IPS-NIHi7 (cell line): ENCODE data around the gene PATL2.
A peak's percentile ranks its signal among the peaks of the same experiment; 100 is the strongest.
"Not testable (repeated sequence)": the region's sequence is repeated elsewhere in the genome, so short reads cannot be mapped to it uniquely, and the experiment has no call there.

ENCODE experiments used
- DNase-seq: peaks from one replicate; pipeline ENCODE4 v3.0.0; 2012; ENCODE audit warnings: mixed read lengths; ENCODE audit errors: extremely low spot score

Gene PATL2

DNA sequence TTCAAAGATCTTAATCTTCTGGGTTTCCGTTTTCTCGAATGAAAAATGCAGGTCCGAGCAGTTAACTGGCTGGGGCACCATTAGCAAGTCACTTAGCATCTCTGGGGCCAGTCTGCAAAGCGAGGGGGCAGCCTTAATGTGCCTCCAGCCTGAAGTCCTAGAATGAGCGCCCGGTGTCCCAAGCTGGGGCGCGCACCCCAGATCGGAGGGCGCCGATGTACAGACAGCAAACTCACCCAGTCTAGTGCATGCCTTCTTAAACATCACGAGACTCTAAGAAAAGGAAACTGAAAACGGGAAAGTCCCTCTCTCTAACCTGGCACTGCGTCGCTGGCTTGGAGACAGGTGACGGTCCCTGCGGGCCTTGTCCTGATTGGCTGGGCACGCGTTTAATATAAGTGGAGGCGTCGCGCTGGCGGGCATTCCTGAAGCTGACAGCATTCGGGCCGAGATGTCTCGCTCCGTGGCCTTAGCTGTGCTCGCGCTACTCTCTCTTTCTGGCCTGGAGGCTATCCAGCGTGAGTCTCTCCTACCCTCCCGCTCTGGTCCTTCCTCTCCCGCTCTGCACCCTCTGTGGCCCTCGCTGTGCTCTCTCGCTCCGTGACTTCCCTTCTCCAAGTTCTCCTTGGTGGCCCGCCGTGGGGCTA is at the start of gene PATL2, which contains the start of gene B2M:
Gene PATL2 (minus strand): TSS at position 228 of the 647 bp plus-strand sequence. CDS start 34,833 bp downstream, outside the sequence.
Gene B2M (plus strand): TSS at position 422 of the 647 bp plus-strand sequence. CDS start 30 bp downstream, at position 452.
- peak; percentile 94 for DNase-seq

DNA sequence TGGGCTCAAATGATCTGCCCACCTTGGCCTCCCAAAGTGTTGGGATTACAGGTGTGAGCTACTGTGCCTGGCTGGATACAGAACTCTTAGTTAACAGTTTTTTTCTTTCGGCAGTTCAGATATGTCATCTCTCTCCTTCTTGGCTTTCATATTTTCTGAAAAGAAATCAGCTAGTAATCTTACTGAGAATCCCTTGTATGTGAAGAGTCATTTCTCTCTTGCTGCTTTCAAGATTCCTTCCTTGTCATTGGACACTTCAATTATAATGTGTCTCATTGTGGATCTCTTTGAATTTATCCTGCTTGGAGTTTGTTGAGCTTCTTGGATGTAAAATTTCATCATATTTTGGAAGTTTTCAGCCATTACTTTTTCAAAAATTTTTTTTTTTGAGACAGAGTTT is 42.2 kb upstream of the PATL2 start:
- DNase-seq, result no peak

GRCh38 chr15:44743454-44743853 is 32.3 kb upstream of the PATL2 start:
- DNase-seq, result not testable (repeated sequence)

DNA sequence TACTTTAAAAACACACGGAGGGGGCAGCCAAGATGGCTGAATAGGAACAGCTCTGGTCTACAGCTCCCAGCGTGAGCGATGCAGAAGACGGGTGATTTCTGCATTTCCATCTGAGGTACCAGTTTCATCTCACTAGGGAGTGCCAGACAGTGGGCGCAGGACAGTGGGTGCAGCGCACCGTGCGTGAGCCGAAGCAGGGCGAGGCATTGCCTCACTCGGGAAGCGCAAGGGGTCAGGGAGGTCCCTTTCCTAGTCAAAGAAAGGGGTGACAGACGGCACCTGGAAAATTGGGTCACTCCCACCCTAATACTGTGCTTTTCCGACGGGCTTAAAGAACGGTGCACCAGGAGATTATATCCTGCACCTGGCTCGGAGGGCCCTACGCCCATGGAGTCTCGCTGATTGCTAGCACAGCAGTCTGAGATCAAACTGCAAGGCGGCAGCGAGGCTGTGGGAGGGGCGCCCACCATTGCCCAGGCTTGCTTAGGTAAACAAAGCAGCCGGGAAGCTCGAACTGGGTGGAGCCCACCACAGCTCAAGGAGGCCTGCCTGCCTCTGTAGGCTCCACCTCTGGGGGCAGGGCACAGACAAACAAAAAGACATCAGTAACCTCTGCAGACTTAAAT is 28.2 kb upstream of the PATL2 start:
- DNase-seq, result not testable (repeated sequence)

DNA sequence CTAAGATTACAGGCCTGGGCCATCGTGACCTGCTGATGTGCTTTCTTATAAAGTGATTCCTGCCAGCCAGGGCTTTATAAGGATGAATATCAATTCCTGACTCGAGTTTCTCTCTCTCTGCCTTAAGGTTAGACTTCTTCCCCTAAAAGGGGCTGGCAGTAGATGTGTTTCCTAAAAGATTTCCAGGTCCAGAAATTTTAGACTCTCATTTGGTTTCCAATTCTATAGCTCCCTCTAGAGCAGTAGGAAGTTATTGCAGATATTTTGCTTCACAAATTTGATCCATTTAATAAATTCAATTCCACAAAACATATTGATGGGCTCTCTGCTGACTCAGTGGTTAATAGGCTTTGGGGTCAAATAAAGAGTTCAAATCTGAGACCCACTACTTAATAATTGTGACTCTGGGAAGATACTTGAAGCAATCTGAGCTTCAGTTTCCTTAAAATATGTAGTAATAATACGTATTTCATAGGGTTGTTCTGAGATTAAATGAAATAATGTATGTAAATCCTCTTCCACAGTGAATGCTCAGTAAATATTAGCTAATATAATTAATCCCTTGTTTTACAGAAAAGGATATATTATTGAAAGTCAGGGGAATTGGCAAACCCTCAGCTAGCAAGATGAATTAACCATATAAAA is 27.3 kb upstream of the PATL2 start:
- peak; percentile 22 for DNase-seq

GRCh38 chr15:44736181-44736765 is 25.1 kb upstream of the PATL2 start, which contains the start of gene TRIM69:
Gene TRIM69 (plus strand): TSS chr15:44736528. CDS start chr15:44736705, 177 bp downstream.
- DNase-seq, result no peak

- DNase-seq, result no peak
Observed at GRCh38 chr15:44735482-44736180, 24.5 kb upstream of the PATL2 start.

DNA sequence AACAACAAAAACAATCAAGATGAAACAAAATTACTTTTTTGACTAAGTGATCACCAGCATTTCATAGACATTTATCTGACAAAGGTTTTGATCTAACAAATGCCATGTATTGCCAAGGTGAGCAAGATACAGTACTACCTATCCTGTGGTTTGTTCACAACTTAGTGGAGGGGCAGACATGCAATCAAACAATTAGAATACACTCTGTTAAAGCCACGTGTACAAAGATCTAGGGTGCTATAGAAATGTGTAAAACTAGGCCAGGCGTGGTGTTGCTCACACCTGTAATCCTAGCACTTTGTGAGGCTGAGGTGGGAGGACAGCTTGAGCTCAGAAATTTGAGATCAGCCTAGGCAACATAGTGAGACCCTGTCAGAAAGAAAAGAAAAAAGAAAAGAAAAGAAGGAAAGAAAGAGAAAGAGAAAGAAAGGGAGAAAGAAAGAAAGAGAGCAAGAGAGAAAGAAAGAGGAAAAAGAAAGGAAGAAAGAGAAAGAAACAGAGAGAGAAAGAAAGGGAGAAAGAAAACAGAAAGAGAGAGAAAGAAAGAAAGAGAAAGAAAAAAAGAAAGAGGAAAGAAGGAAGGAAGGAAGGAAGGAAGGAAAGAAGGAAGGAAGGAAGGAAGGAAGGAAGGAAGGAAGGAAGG is 23.8 kb upstream of the PATL2 start:
- DNase-seq, result no peak

DNA sequence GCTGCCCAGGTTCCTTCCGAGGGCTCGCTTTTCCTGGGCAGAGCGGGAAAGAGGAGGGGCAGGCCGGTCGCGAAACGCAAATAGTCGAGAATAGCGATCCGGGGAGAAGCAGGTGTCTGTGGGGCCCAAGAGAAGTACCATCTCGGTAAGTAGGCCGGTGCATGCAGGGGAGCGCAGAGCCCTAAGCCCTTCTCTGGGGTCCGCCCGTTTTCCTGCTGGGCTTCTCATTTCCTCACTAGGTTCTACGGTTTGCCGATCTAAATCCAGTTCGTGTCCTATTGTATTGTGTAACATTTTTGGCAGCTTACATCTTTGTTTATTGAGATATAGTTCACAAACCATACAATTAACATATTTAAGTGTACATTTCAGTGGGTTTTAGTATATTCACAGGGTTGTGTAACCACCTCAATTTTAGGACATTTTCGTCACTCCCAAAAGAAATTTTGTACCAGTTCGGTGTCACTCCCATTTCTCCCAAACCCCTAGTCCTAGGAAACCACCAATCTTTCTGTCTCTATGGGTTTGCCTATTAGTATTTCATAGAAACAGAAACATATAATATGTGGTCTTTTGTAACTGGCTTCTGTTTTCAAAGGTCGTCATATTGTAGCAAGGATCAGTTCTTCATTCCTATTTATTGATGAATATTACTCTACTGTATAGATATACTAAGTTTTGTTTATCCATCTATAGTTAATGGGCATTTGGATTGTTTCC is 18.4 kb upstream of the PATL2 start:
- DNase-seq, result peak; percentile 27

GRCh38 chr15:44728576-44729407 is 17.7 kb upstream of the PATL2 start:
- DNase-seq, result peak; percentile 88

GRCh38 chr15:44728232-44728575 is 17.1 kb upstream of the PATL2 start:
- not testable (repeated sequence) for DNase-seq

DNA sequence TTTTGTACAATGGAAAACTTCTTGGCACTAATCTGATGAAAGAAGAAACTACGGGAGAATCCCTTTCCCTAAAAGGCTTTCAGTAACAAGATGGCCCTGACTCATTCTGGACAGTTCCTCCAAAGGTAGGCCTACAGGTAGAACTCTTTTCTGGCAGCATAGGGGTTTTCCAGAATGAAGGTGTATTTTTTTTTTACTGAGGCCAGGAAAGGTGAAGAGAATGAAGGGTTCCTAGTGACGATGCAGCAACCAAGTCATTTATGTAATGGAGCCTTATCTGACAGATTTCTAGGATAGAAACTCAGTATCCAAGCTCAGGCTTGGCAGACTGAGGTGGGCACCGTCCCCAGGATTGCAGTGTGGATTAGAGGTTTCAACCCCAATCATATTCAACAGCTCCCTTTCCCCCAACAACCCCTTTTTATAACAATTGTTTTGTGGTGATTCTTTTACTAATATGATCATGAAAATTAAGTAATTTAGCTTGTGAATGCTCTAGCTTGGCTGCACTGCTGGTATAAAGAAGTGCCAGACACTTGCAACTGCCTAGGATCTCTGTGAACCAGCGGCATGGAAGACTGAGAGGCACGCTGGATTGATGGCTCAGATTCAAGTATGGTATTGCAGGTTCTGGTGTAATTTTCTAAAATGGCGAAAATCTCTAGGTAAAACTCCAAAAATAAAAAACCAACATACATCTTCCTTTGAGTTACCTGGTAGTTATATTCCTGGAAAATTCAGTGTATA is 16.5 kb upstream of the PATL2 start:
- no peak for DNase-seq

DNA sequence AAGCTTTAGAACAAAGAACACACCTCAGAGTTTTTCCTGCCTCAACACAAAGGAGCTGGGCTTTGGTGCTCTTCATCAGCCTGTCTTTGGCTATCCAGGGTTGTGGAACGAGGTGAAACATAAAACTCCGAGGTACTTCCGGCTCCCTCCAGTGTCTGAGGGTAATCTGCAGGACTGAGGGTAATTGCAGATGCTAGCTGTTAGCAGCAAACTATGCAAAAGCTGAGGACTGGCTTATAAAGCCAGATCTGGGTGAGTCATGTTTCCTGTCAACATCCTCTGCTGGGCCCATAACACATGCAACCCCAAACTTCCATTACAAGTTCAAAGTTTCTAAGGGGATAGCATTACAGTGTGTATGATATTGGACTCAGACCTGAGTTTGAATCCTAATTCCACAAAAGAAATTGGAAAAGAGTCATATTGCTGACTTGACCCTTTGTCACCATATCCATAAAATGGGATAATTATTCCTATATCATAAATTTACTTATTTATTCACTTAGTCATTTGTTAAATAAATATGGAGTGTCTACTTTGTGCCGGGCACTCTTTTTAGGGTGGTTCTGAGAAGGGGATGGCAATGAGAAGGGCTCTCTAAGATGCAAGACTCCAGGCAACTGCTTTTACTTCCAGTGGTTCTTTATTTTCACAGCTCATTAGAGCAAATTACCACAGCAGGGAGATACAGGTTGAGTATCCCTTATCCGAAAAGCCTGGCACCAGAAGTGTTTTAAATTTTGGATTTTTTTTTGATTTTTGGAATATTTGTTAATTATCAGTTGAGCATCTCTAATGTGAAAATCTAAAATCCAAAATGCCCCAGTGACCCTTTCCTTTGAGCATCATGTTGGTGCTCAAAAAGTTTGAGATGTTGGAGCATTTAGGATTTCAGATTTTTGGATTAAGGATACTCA is 15.7 kb upstream of the PATL2 start:
- peak; percentile 45 for DNase-seq

DNA sequence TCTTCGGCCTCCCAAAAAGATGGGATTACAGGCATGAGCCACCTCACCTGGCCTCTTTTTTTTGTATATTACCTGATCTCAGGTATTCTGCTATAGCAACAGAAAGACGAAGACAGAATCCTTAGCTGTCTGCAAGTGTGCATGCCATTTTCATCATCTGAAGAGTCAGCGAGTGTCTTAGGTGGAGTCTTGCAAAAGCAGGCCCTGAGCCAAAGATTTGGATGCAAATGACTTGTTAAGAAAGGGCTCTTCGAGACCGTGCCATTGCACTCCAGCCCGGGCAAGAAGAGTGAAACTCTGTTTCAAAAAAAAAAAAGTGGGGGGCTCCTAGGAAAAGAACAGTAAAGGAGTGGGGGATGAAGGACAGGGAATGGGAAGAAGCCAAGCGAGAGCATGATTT is 15.0 kb upstream of the PATL2 start:
- no peak for DNase-seq

GRCh38 chr15:44722011-44722410 is 10.9 kb upstream of the PATL2 start:
- DNase-seq, result no peak

DNA sequence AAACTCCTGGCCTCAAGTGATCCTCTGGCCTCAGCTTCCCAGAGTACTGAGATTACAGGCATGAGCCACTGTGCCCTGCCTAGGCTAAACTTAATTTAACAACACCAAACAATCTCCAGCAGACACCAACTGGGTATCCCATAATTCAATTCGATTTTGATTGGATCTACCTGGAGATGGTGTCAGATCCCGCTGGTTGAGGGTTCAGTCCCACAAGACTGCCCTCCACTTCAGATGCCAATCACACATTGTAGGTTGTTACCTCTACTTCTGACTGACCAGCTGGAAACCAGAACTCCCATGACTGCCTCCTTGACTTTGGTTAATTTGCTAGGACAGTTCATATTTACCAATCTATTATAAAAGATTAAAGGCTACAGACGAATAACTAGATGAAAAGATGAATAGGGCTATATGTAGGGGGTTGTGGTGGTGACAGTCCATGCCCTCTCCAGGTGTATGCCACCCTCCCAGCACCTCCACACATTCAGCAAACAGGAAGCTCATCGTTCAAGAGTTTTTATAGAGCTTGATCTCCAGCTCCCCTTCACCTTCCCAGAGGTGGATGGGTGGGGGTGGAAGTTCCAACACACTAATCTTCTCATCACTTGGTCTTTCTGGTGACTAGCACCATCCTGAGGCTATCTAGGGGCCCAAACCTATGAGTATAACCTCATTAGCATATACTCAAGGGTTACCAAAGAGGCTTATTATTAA is 9.5 kb upstream of the PATL2 start:
- DNase-seq, result no peak

DNA sequence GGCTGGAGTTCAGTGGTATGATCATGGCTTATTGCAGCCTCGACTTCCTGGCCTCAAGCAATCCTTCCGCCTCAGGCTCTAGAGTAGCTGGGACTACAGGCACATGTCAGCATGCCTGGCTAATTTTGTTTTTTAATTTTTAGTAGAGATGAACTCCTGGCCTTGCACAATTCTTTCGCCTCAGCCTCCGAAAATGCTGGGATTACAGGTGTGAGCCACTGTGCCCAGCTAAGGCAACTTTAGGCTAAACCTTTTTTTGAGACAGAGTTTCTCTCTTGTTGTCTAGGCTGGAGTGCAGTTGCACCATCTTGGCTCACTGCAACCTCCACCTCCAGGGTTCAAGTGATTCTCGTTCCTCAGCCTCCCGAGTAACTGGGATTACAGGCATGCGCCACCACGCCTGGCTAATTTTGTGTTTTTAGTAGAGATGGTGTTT is 8.9 kb upstream of the PATL2 start:
- not testable (repeated sequence) for DNase-seq
